OCI-M2 (cell line): Measurements from ENCODE around the gene GGCT.
"Not testable (repeated sequence)": the region's sequence is repeated elsewhere in the genome, so short reads cannot be mapped to it uniquely, and the experiment has no call there.

Experiments used
- DNase-seq: peaks from one replicate; lab custom pipeline; 2025; ENCODE audit not compliant: unreplicated experiment; lab: John Stamatoyannopoulos, UW

Gene GGCT

GRCh38 chr7:30504301-30505173 is at the start of gene GGCT:
TSS of gene GGCT (minus strand) at chr7:30504829. CDS start at chr7:30504709, 120 bp downstream.
- DNase-seq, result peak; percentile 84

GRCh38 chr7:30553546-30553945 is 48.9 kb upstream of the GGCT start:
- no peak for DNase-seq

- DNase-seq, result no peak
Measured at GRCh38 chr7:30553141-30553540, 48.5 kb upstream of the GGCT start.

- DNase-seq, result no peak
Measured at GRCh38 chr7:30552330-30552729, 47.7 kb upstream of the GGCT start.

GRCh38 chr7:30549931-30550493 is 45.4 kb upstream of the GGCT start:
- no peak for DNase-seq

GRCh38 chr7:30548845-30549244 is 44.2 kb upstream of the GGCT start:
- no peak for DNase-seq

GRCh38 chr7:30546596-30546995 is 42.0 kb upstream of the GGCT start:
- no peak for DNase-seq

GRCh38 chr7:30545791-30546555 is 41.3 kb upstream of the GGCT start:
- DNase-seq, result no peak

GRCh38 chr7:30543813-30544525 is 39.3 kb upstream of the GGCT start:
- DNase-seq, result no peak

- not testable (repeated sequence) for DNase-seq
Measured at GRCh38 chr7:30543115-30543514, 38.5 kb upstream of the GGCT start.

- no peak for DNase-seq
Measured at GRCh38 chr7:30533886-30534285, 29.3 kb upstream of the GGCT start.

- no peak for DNase-seq
Measured at GRCh38 chr7:30531286-30531685, 26.7 kb upstream of the GGCT start.

- DNase-seq, result no peak
Measured at GRCh38 chr7:30530373-30530772, 25.7 kb upstream of the GGCT start.

GRCh38 chr7:30528779-30529178 is 24.1 kb upstream of the GGCT start:
- DNase-seq, result no peak

GRCh38 chr7:30527297-30527696 is 22.7 kb upstream of the GGCT start:
- not testable (repeated sequence) for DNase-seq

- no peak for DNase-seq
Measured at GRCh38 chr7:30526163-30526562, 21.5 kb upstream of the GGCT start.

- no peak for DNase-seq
Measured at GRCh38 chr7:30525429-30525828, 20.8 kb upstream of the GGCT start.

- no peak for DNase-seq
Measured at GRCh38 chr7:30524545-30524944, 19.9 kb upstream of the GGCT start.

GRCh38 chr7:30523466-30523865 is 18.8 kb upstream of the GGCT start:
- no peak for DNase-seq

GRCh38 chr7:30522159-30522558 is 17.5 kb upstream of the GGCT start:
- no peak for DNase-seq

- DNase-seq, result no peak
Measured at GRCh38 chr7:30521532-30521931, 16.9 kb upstream of the GGCT start.
